ENCODE results near the gene C1QL2. TPM values are rescaled to one million over a fixed set of nuclear protein-coding genes. Genes with fewer than 3 reads are reported as not detected.

C1QL2 gene
- polyA plus RNA-seq, 2 of the 4 experiments (the other 2 are of a cell fraction) = not detected

DNA sequence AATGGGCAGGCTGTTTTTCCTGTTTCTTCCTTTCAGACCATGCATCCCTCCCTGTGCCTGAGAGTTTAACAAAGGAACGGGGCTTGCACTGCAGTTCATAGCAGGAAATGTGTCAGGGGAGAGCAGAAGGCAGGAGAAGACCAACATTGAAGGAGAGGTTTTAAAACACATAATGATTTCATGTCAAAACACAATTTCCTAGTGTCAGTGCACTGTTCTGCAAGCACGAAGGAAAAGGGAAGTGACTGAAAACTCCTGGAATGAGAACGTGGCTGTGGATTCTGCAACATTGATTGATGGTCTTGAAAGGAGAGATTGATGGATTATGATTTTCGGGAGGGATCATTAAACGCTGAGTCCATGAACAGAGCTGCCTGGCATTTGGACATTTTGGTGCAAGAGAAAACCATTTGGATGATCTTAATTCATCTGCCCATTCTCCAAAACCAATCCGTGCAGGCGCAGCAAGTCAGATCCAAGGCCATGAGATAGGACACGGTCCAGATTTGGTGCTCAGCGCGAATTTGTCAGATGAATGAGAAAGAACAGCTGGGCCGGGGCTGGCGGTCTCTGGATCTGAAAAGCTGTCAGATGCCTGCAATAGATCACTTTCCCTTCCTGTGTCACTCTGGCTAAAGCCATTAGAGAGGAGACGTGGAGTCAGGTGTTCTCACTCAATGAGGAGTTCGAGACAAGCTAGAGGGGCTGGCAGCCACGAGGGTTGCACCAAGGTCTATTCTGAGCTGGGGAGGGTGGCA lies 38.4 kb downstream of the C1QL2 start:
- H3K4me2 ChIP-seq = no peak overlapping the region
- no peak for FAIRE-seq
- DNase-seq (ENCODE audit: low read depth in 1 of 2, low spot score in 1 of 2) = no peak
- H3K9me3 ChIP-seq = no peaks in the 10 kb centered on the region
- ChIA-PET POLR2A (no interaction called here), CTCF (no interaction called here)
- no peaks in the 10 kb centered on the region for H3K4me1 ChIP-seq
- no peak for ATAC-seq
- H3K4me3 ChIP-seq = no peak overlapping the region
- no peak for TF ChIP-seq EHF (CRISPR knock-in tag; IDR thresholded peaks at IDR 0.05)
- TF ChIP-seq PHF8 (IDR thresholded peaks at IDR 0.05; ENCODE audit: borderline replicate concordance, low read depth) = no peak
- TF ChIP-seq CHD4 (IDR thresholded peaks at IDR 0.05; ENCODE audit: borderline replicate concordance) = no peak
- TF ChIP-seq ZSCAN20 (CRISPR knock-in tag; IDR thresholded peaks at IDR 0.05) = no peak
- TF ChIP-seq MAX (IDR thresholded peaks at IDR 0.05) = no peak
- TF ChIP-seq ESRRA (IDR thresholded peaks at IDR 0.05; ENCODE audit: borderline replicate concordance, low read length) = no peak
- no peak for TF ChIP-seq TFCP2L1 (CRISPR knock-in tag; IDR thresholded peaks at IDR 0.05)
- TF ChIP-seq EP300 (IDR thresholded peaks at IDR 0.05) = no peak
- TF ChIP-seq EHMT2 (IDR thresholded peaks at IDR 0.05; ENCODE audit: low read depth) = no peak
- no peak for TF ChIP-seq JUN (IDR thresholded peaks at IDR 0.05)
- TF ChIP-seq MAZ (IDR thresholded peaks at IDR 0.05; ENCODE audit: borderline replicate concordance, low read depth, low read length) = no peak
- no peak for TF ChIP-seq RCOR1 (IDR thresholded peaks at IDR 0.05; ENCODE audit: low read depth, low read length)
- TF ChIP-seq HDAC2 (IDR thresholded peaks at IDR 0.05) = no peak
- no peak for TF ChIP-seq MAFK (IDR thresholded peaks at IDR 0.05; ENCODE audit: partially characterized antibody)
- TF ChIP-seq POLR2A (IDR thresholded peaks at IDR 0.05; ENCODE audit: low read length) = no peak
- TF ChIP-seq ZNF302 (CRISPR knock-in tag; IDR thresholded peaks at IDR 0.05) = no peak
- TF ChIP-seq, protein P1, sequence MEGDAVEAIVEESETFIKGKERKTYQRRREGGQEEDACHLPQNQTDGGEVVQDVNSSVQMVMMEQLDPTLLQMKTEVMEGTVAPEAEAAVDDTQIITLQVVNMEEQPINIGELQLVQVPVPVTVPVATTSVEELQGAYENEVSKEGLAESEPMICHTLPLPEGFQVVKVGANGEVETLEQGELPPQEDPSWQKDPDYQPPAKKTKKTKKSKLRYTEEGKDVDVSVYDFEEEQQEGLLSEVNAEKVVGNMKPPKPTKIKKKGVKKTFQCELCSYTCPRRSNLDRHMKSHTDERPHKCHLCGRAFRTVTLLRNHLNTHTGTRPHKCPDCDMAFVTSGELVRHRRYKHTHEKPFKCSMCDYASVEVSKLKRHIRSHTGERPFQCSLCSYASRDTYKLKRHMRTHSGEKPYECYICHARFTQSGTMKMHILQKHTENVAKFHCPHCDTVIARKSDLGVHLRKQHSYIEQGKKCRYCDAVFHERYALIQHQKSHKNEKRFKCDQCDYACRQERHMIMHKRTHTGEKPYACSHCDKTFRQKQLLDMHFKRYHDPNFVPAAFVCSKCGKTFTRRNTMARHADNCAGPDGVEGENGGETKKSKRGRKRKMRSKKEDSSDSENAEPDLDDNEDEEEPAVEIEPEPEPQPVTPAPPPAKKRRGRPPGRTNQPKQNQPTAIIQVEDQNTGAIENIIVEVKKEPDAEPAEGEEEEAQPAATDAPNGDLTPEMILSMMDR (IDR thresholded peaks at IDR 0.05) = no peak
- no peak for TF ChIP-seq KDM5A (IDR thresholded peaks at IDR 0.05)
- TF ChIP-seq KDM1A (IDR thresholded peaks at IDR 0.05; ENCODE audit: low read depth) = no peak
- no peak for TF ChIP-seq RAD21 (conservative IDR thresholded peaks at IDR 0.05 in 1 of 2, IDR thresholded peaks at IDR 0.05 in 1 of 2)
- no peak overlapping the region for H3K27ac ChIP-seq
- WGBS (ENCODE audit: missing lambda C conversion rate) = 39% methylated on average over 15 of the region's 15 CpGs

DNA sequence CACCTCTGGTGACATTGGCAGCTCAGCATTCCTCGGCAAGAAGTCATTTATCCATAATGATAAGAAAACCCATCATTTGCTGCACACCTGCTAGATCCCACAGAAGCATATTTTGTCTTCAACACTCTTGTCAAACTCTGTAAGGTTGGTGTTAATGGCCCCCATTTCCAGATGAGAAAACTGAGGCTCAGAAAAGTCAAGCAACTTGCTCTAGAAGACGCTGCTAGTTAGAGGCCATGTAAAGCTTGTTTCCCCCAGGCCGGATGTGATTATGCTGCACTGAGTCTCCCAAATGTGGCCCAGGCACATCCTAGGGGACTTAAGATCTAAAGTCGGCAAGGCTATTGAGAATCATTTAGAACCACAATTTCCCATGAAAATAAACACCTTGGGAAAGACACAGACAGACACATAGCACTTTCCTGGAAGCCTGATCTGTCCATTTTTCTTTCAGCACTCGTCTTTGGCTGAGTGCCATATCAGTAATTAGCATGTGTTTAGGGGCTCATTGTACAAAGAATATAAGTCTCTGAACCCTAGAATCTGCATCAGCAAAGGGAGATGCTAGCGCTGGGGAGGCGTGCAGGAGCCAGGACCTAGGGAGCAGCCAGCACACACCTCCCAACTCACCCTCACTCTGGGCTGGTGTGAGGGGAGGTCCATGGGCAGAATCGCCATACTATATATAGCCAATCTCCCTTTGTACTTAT lies 39.3 kb downstream of the C1QL2 start:
- no peak overlapping the region for H3K27ac ChIP-seq
- FAIRE-seq = no peak
- ChIA-PET POLR2A (no interaction called here), CTCF (interaction anchor here (0.6 kb wide), 1 partner anchor 108 kb away, joined by 3 read pairs; no protein-coding TSS in a partner anchor)
- WGBS (ENCODE audit: missing lambda C conversion rate) = 31% methylated on average over 8 of the region's 8 CpGs
- no peak; a peak in 1 of 6 replicates for ATAC-seq
- no peak for DNase-seq (ENCODE audit: low read depth in 1 of 2, low spot score in 1 of 2)
- no peaks in the 10 kb centered on the region for H3K9me3 ChIP-seq
- TF ChIP-seq HOXA7 (CRISPR knock-in tag; IDR thresholded peaks at IDR 0.05) = no peak
- TF ChIP-seq RNF2 (IDR thresholded peaks at IDR 0.05; ENCODE audit: borderline replicate concordance, low read depth) = no peak
- TF ChIP-seq EP300 (IDR thresholded peaks at IDR 0.05) = no peak
- TF ChIP-seq CHD2 (IDR thresholded peaks at IDR 0.05; ENCODE audit: low read length, partially characterized antibody) = no peak
- TF ChIP-seq ZSCAN20 (CRISPR knock-in tag; IDR thresholded peaks at IDR 0.05) = no peak
- TF ChIP-seq BHLHE40 (IDR thresholded peaks at IDR 0.05; ENCODE audit: low read depth, low read length) = no peak
- TF ChIP-seq, protein P2, sequence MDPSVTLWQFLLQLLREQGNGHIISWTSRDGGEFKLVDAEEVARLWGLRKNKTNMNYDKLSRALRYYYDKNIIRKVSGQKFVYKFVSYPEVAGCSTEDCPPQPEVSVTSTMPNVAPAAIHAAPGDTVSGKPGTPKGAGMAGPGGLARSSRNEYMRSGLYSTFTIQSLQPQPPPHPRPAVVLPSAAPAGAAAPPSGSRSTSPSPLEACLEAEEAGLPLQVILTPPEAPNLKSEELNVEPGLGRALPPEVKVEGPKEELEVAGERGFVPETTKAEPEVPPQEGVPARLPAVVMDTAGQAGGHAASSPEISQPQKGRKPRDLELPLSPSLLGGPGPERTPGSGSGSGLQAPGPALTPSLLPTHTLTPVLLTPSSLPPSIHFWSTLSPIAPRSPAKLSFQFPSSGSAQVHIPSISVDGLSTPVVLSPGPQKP (IDR thresholded peaks at IDR 0.05; ENCODE audit: low read depth, low read length) = no peak
- TF ChIP-seq PHF8 (IDR thresholded peaks at IDR 0.05; ENCODE audit: borderline replicate concordance, low read depth) = no peak
- no peak for TF ChIP-seq HEYL (CRISPR knock-in tag; IDR thresholded peaks at IDR 0.05)
- no peak for TF ChIP-seq ZNF302 (CRISPR knock-in tag; IDR thresholded peaks at IDR 0.05)
- TF ChIP-seq GATA3 (IDR thresholded peaks at IDR 0.05; ENCODE audit: borderline replicate concordance) = no peak
- TF ChIP-seq SREBF2 (IDR thresholded peaks at IDR 0.05) = no peak
- TF ChIP-seq CBX2 (IDR thresholded peaks at IDR 0.05; ENCODE audit: borderline replicate concordance, low read depth) = no peak
- TF ChIP-seq FOSB (CRISPR knock-in tag; IDR thresholded peaks at IDR 0.05) = no peak
- TF ChIP-seq ESRRA (IDR thresholded peaks at IDR 0.05; ENCODE audit: borderline replicate concordance, low read length) = no peak
- no peak for TF ChIP-seq POLR2A (IDR thresholded peaks at IDR 0.05; ENCODE audit: low read length)
- TF ChIP-seq KDM5A (IDR thresholded peaks at IDR 0.05) = no peak
- no peak for TF ChIP-seq TP53 (CRISPR knock-in tag; IDR thresholded peaks at IDR 0.05)
- H3K4me1 ChIP-seq = no peaks in the 10 kb centered on the region
- H3K4me3 ChIP-seq = no peak overlapping the region
- H3K4me2 ChIP-seq = no peak overlapping the region

Measured in A549 (cell line).